ENCODE data around the gene HES2.
A peak's percentile ranks its signal among the peaks of the same experiment; 100 is the strongest.
"Not testable (repeated sequence)": the region's sequence is repeated elsewhere in the genome, so short reads cannot be mapped to it uniquely, and the experiment has no call there.

HES2 gene

GRCh38 chr1:6450943-6451373, 31.2 kb upstream of the HES2 start:
- DNase-seq (ENCODE audit: low read depth) = no peak
- H3K4me3 ChIP-seq (ENCODE audit: low read length) = no peak overlapping the region
- TF ChIP-seq, protein P1, sequence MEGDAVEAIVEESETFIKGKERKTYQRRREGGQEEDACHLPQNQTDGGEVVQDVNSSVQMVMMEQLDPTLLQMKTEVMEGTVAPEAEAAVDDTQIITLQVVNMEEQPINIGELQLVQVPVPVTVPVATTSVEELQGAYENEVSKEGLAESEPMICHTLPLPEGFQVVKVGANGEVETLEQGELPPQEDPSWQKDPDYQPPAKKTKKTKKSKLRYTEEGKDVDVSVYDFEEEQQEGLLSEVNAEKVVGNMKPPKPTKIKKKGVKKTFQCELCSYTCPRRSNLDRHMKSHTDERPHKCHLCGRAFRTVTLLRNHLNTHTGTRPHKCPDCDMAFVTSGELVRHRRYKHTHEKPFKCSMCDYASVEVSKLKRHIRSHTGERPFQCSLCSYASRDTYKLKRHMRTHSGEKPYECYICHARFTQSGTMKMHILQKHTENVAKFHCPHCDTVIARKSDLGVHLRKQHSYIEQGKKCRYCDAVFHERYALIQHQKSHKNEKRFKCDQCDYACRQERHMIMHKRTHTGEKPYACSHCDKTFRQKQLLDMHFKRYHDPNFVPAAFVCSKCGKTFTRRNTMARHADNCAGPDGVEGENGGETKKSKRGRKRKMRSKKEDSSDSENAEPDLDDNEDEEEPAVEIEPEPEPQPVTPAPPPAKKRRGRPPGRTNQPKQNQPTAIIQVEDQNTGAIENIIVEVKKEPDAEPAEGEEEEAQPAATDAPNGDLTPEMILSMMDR (IDR thresholded peaks at IDR 0.05; ENCODE audit: insufficient read depth, low read depth, low read length, missing control alignments) = no peak

GRCh38 chr1:6450486-6450885, 30.8 kb upstream of the HES2 start:
- not testable (repeated sequence) for DNase-seq (ENCODE audit: low read depth); H3K4me3 ChIP-seq (ENCODE audit: low read length)

- H3K4me3 ChIP-seq (ENCODE audit: low read length) = no peak overlapping the region
- DNase-seq (ENCODE audit: low read depth) = no peak
- TF ChIP-seq, protein P1 (IDR thresholded peaks at IDR 0.05; ENCODE audit: insufficient read depth, low read depth, low read length, missing control alignments) = no peak
These were observed 30.3 kb upstream of the HES2 start for GRCh38 chr1:6450005-6450450.

DNA sequence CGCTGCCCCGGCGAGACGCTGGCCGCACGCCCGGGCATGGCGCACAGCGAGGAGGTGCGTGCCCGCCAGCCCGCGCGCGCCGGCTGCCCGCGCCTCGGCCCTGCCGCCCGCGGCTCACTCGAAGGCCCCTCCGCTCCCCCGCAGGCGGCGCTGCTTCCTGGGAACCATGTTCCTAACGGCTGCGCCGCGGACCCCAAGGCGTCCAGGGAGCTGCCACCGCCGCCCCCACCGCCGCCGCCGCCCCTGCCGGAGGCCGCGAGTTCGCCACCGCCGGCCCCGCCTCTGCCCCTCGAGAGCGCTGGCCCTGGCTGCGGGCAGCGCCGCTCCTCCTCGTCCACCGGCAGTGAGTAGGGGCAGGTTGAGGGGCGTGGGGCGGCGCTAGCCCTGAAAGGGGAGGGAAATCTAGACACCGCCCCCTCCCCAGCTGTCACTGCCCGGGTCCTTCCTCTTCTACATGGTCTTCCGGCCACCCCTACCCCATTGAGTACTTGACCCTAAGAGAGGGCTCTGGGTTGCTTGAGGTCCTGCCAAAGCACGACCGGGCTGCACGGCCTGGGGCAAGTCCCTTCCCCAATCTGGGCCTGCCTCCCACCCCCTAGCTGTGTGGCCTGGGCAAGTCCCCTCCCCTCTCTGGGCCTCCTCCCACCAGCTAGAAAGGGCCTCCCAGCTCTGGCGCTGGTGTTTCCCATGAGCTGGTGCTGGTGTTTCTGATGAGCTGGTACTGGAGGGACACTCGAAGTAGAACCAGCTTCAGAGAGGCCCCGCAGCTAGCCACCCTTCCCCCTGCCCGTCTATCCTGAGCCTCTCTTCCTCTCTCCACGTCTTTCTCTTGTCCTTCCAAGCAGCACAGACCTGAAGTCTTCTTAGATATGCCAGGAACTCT, 29.3 kb upstream of the HES2 start:
- H3K4me3 ChIP-seq (ENCODE audit: low read length) = no peak overlapping the region
- TF ChIP-seq, protein P1 (IDR thresholded peaks at IDR 0.05; ENCODE audit: insufficient read depth, low read depth, low read length, missing control alignments) = no peak
- DNase-seq (ENCODE audit: low read depth) = no peak

GRCh38 chr1:6447818-6448748, 28.4 kb upstream of the HES2 start:
- no peak overlapping the region for H3K4me3 ChIP-seq (ENCODE audit: low read length)
- DNase-seq (ENCODE audit: low read depth) = peak; percentile 42
- TF ChIP-seq, protein P1 (IDR thresholded peaks at IDR 0.05; ENCODE audit: insufficient read depth, low read depth, low read length, missing control alignments) = peak; percentile 2

DNA sequence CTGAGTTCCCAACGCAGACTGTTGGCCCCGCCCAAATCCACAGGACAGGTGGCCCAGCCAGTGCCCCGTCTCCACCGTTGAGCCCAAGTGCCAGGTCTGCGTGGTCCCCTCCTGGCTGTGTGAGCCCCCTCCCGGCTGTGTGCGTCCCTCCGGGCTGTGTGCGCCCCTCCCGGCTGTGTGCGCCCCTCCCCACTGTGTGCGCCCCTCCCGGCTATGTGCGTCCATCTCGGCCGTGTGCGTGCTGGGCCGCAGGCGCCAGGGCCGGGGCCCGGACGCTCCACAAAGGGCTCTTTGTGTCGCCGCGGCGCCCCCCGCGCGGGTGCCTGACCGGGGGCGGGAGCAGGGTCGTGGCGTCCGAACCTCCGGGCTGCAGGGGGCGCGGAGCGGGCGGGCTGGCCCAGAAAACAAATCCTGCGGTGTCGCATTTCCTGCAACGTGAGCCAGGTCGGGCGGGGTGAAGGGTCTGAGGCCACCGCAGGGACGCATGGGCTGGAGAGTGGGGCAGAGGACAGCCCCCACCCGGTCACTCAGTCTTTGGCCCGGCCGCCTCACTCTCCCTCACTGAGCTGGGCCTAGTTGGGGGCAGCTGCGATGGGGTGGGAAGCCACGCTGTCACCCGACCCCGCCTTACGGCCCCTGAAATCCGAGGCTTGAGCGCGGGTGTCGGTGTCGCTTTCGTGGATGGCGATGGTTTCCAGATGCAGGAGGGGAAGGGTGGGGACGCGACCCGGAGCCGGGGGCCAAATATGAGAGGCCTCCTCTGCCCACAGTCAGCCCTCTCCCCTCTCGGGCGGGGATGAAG, 27.5 kb upstream of the HES2 start:
- H3K4me3 ChIP-seq (ENCODE audit: low read length) = no peak overlapping the region
- TF ChIP-seq, protein P1 (IDR thresholded peaks at IDR 0.05; ENCODE audit: insufficient read depth, low read depth, low read length, missing control alignments) = no peak
- DNase-seq (ENCODE audit: low read depth) = no peak
